Renal pelvis (tissue), 4 donors: ENCODE measurements around the gene SYAP1. TPM values are rescaled to one million over a fixed set of nuclear protein-coding genes. Genes with fewer than 3 reads are reported as not detected.
"Not testable (repeated sequence)": the region's sequence is repeated elsewhere in the genome, so short reads cannot be mapped to it uniquely, and the experiment has no call there.

Experiments used
- DNase-seq: peaks from one replicate; pipeline ENCODE4 v3.0.0-alpha.2; 2013
- polyA plus RNA-seq, 3 donors: library from polyadenylated mRNA; unstranded; fragments of 120-200 nt; gene quantifications; one replicate each; pipeline ENCODE4 v1.2.1, GENCODE V29; 2013; ENCODE audit not compliant: insufficient read length in 3 of 3

Gene SYAP1
- polyA plus RNA-seq, 3 donors, result 26.6 to 33.4 (median 28.8) TPM

DNA sequence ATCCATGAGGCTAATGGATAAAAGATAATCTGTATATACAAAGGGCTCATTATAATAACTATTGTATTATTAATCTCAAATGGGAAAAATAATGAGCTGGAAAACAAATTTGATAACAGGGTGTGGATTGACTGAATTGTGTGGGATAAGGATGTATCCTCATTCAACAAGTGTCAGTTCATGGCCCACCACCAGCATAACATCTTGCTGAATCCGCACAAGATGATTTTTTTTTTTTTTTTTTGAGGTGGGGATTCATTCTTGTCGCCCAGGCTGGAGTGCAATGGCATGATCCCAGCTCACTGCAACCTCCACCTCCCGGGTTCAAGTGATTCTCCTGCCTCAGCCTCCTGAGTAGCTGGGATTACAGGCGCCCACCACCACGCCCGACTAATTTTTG is 3.8 kb upstream of the SYAP1 start:
- not testable (repeated sequence) for DNase-seq

DNA sequence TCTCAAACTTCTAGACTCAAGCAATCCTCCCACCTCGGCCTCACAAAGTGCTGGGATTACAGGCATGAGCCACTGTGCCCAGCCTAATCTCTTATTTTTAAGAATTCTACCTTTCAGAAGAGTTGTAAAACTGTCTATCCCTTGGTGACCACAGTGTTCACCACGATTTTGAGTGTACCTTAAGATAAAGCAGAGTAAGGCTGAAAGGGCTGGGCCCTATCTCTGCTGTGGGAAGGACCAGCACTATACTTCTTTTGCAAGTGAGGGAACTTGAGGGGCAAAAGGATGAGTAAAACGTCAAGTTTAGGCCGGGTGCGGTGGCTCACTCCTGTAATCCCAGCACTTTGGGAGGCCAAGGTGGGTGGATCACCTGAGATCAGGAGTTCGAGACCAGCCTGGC is 3.0 kb upstream of the SYAP1 start:
- not testable (repeated sequence) for DNase-seq

DNA sequence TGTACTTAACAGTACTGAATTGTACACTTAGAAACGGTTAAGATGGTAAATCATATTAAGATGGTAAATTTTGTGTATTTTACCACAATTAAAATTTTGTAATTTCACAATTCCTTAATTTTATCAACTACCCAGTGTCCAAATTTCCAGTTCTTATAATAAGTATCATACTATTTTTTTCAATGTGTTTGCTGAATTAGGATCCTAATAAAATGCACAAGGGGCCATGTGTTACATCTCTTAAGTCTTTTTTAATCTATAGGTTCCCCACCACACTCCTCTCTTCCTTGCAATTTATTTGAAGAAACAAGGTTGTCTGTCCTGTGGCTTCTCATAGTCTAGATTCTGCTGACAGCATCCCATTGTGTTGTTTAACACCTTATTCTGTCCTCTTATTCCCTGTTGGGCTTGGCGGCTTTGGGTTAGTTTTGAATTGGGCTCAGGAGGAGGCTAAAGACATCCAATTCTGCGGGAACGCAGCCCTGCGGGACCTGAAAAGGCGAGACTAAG is 533 bp upstream of the SYAP1 start:
- DNase-seq, result no peak

DNA sequence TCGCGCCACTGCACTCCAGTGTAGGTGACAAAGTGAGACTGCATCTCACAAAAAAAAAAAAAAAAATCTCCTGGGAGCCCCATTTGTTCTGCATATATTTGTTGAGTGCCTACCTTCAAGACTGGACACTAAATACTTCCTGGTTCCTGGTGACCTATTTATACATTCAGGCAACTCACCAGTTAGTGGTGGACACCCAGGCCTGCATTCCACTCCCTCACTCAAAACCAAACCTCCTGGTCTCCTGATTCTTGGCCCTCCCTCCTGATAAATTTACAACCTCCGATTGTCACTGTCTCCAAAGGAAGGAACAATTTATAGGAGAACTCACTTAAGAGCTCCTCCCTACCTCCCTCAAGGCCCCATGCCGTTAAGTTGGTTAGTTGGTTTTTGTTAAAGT is 3.1 kb downstream of the SYAP1 start:
- DNase-seq, result no peak

DNA sequence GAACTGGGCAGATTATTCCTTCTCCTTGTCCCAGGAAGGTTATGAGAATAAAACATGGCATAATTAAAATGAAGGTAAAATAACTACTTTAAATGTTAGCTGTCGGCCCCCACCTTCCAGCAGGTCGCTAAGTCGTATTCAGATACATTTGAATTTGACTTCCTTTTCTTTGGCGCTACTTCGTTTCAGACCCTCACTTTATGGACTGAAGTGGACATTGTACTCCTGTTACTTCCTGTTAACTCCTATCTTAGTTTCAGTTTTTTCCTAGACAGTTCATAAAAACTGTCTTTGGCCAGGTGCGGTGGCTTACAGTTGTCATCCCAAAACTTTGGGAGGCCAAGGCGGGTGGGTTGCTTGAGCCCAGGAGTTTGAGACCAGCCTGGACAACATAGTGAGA is 5.7 kb downstream of the SYAP1 start:
- no peak for DNase-seq

DNA sequence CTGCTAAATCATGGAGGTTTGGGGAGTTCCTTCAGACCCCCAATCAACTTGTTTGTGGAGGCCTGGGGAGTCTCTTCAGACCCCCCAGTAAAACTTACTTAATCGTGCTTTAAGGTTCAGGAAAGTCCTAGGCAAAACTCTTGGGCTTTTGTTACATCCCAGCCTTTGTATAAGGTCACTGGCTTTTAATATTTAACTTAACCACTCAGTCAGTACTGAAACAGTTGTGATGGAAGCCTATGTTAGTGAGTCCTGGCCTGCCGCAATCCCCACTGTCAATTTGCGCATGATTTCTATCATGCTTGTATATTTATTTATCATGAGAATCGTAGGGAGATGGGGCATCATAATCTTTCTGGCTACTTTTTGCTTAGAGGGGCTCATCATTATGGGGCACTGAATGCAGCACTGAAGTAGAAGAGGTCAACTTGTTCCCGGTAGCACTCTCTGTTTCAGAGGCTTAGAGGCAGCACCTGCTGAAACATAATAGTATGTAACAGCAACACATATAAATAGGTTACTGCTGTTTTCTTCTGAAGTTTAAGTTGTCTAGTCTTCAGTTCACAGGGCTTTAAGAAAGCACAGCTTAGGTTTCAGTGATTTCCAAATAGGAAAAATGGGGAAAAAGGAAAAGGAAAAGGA is 7.1 kb downstream of the SYAP1 start:
- not testable (repeated sequence) for DNase-seq

DNA sequence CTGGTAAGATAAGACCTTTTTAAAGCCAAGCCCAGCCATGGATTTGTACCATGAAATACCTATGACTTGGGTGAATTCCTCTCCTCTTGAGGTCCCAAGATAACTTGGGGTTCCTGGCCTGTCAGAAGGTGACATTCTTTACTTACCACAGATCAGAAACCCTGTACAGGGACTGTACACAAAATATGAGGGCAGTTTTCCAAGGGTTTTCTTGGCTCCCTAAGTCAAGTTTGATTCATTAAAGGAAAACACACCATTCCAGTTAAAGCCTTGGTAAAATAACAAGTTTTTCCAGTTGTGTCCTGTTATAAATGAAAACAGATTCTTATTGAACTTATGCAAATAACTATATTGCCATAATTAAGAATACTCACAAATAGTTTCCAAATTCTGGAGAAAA is 8.2 kb downstream of the SYAP1 start:
- no peak for DNase-seq

DNA sequence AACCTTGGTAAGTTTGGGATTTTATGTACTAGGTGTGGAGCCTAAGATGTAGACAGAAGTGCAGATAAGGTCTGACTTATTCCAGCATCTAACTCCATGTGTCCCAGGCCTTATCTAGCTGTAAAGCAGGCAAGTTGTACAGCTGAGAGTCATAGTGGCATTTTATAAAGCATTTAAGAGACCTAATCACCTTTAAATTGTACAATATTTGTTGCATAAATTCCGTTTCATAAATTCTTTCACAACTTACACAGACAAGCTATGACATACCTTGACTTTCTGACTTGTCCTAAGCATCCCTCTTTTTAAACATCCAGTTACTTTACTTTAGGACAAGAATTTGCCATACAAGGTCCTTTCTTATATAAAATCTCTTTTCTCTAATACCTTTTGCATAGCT is 11.0 kb downstream of the SYAP1 start:
- no peak for DNase-seq

DNA sequence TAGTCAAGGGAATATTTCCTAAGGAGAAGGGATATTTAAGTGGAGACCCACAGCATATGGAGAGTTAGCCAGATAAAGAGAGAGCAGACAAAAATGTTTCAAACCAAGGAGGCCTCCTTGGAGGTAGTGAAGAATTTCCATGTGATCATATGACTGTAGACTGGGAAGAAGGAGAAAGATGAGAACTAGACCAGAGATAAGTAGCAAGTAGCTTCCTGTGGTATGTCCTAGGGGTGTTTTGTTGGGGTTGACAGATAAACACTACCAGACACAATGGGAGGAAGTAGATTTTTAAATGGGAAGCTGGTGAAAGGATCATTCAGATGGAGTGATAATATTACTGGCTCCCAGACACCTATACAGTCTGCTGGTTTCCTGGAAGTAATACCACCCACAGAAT is 13.6 kb downstream of the SYAP1 start:
- DNase-seq, result no peak

DNA sequence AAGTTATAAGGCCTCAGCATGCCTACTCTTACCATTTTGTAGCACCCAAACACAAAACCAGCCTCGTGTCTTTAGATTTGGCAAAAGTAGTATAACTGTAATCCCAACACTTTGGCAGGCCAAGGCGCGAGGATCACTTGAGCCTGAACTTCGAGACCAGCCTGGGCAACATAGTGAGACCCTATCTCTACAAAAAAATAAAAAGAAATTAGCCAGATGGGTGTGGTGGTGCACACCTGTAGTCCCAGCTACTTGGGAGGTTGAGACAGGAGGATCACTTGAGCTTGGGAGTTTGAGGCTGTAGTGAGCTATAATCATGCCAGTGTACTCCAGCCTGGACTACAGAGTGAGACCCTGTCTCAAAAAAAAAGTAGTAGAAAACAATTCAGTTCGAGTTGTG is 17.6 kb downstream of the SYAP1 start:
- no peak for DNase-seq

DNA sequence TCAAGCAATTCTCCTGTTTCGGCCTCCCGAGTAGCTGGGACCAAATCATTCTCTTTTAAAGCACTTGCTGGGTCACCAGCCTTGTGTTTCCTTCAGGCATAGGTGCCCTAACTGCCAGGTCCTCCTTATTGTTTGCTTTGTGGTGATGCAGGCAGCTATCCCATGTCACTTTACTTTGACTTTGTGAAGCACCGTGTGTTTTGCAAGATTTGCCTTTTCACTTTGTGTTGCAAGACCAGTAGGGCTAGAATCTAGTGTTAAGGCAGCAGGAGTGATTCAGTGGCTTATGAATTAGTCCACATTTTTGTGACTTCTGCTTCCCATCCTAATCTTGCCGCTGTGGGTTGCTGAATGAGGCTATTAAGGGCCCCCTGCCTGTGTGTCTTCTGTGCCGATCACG is 20.2 kb downstream of the SYAP1 start:
- DNase-seq, result no peak

DNA sequence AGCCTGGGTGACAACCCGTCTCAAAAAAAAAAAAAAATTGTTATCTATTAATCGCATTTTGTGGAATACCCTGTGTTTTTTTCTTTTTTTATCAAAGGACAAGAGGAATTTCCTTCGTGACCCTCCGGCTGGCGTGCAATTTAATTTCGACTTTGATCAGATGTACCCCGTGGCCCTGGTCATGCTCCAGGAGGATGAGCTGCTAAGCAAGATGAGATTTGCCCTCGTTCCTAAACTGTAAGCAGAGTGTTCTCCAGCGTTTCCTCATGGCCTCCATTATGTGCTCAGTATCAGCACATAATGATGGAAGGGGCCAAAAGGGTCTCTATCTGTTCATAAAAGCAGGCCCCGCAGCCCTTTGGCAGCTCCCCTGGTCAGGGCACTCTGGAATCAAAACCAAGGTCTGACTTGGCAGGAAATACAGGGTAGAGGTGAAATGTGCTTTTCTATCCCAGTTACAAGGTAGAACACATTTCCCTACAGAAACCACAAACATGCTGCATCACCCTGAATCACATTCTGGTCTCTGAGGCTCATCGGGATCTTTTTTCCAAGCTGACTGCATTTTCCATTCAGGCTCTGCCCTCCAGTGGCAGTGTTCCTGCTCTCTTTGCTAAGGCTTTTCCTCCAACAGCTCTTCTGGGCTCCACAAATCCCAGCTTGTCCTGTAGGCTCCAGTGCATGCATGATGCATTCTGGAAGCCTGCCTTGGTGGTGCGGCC is 24.4 kb downstream of the SYAP1 start:
- DNase-seq, result no peak

DNA sequence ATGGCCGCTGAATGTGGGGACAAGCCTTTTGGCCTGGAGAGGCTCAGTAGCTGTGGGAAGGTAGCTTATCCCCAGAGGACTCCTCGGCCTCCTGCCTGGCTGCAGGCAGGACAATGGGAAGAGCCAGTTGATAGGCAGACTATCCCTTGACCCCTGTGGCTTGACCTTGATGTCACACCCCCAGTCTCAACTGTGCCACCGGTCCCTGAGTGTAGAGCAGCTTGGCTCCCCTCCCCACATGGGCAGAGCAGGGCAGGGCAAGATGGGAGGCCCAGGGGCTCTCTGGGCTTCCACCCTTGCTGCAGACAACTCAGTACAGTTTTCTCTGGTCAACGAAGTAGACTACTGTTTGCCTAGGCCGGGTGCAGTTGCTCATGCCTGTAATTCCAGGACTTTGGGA is 25.7 kb downstream of the SYAP1 start:
- no peak for DNase-seq

DNA sequence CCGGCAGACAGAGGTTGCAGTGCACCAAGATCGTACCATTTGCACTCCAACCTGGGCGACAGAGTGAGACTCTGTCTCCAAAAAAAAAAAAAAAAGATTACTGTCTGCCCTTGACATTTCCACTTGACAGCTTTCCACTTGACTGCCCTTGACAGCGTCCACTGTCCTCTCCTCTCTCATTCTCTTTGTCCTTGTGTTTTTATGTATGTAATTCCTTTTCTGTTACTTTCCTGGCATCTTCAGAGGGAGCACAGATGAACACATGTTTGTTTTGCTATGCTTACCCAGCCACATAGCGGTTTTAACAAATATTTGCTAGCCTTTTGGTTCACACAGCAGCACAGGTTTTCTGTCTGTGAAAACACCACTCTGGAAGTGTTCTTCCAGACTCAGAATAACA is 26.2 kb downstream of the SYAP1 start:
- no peak for DNase-seq

DNA sequence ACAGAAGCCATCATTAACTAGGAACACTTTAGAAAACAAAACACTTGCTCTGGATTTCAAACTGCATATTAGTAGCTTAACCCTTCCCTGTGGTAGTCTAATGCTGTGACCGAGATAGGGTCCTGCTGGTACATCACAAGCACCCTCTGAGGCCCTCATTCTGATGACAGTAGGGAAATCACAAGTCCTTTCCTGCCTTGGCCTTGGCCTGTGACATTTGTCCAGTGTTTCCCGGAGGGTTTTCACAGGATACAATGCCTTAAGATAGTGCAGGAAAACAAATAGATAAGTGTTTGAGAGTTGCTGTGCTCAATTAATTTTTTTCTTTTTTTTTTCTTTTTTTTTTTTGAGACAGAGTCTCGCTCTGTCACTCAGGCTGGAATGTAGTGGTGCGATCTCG is 29.0 kb downstream of the SYAP1 start:
- no peak for DNase-seq

DNA sequence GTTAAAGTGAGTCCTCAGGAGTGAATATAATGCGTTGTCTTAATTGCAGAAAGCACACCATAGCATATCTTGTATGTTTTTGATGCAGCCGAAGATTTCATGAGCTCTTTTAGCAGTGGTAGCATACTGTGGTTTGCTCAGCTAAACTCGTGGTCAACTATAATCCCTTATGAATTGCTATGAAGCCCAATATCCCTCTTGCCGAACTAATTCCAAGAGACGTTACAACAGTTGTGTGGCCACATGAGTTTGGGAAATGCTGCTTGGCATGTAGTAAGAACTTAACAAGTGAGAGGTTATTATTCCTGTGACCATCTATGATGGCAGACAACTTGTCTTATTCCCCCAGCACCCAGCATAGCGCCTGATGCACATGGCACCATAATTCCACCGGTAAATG is 30.7 kb downstream of the SYAP1 start:
- DNase-seq, result no peak

DNA sequence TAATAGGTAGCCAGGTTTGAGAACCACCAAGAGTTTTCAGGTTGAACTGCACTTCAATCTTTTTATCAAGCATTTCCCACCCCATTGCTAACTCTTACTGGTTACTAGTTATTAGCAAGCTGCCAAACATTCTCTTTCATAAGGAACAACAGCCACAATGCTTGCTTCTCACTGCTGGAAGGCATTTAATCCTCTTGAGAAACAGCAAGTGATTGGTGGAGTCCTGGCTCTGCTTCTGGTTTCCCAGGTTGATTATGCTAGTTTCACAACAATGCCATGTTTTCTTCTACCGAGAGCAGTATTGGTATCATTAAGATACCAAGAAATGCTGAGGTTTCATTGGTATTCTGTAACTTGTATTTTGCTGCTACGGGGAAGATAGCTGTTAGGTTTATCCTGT is 34.6 kb downstream of the SYAP1 start:
- DNase-seq, result no peak

DNA sequence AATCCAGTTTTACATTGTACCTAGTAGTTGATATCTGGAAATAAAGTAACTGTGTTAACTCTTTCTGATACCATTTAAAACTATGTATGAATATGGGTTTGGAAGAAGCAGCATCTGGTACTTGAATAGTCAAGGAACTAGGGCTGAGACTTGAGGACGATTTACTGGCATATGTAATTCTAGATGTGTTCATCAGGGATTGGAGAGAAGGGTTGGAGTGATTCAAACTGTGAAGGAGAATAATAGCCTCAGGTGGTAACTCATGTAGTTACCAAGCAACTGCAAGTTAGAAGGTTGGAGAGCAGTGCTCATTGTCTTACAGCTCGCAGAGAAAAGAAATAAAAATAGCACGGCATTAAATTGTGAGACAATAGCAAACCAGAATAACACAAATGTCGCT is 37.3 kb downstream of the SYAP1 start:
- DNase-seq, result no peak

DNA sequence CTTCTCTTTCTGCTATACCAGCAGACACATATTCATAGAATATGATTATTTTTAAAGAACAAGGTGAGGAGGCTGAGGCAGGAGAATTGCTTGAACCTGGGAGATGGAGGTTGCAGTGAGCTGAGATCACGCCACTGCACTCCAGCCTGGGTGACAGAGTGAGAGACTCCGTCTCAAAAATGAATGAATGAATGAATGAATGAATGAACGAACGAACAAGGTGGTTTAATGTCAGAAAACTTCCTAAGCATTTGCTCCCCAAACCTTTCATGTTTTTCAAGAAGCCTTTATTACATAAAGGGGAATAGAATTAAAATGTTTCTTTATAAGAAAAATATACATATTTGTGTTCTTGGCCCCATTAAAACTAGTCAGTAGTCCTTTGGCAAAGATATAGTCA is 42.1 kb downstream of the SYAP1 start:
- not testable (repeated sequence) for DNase-seq

DNA sequence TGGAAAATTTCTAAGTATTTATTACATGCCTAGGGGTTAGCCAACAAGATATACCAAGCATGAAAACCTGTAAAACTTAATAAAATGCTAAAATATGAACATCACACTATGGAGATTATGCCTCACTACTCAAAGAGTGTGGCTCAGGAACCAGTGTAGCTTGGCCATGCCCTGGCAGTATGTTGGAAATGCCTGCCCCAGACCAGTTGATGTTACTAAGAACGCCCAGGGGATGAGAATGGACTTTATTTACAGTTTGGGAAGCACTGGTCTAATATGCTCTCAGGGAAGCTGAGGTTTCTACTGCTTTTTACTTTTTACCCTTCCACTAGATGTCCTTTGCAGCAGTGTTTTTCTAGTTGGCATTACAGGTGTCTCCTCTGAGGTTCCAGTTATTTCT is 43.2 kb downstream of the SYAP1 start:
- DNase-seq, result no peak

DNA sequence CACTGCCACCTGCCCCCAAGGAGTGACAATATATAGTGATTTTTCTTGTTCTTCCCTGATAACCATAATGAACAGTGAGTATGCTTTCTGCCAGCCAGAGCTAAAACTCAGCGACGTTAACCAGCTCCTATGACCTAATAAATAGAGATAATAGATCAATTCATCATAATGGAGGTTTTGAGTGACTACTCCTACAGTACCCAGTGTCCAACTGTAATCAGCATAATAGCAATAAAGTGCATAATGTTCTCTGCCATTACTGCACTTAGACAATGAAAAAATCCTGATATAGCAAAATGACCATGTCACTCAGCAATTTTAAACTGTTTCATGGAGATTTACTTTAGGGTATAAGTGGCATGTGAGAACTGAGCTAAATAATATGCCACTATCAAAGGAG is 46.2 kb downstream of the SYAP1 start:
- DNase-seq, result no peak

DNA sequence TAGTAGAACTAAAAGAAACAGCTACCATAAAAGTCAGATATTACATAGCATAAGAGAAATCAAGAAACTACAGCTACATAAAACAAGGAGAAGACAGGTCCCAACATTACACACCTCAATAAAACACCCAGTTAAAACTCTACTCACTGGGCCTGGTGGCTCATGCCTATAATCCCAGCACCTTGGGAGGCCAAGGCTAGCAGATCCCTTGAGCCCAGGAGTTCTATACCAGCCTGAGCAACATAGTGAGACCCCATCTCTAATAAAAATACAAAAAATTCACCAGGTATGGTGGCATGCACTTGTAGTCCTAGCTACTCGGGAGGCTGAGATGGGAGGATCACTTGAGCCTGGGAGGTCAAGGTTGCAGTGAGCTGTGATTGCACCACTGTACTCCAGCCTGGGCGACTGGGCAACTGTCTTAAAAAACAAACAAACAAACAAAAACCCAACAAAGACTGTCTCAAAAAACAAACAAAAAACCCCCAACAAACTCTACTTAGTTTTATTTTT is 51.6 kb downstream of the SYAP1 start:
- DNase-seq, result no peak
